ENCODE data around the gene BCL6. TPM values are rescaled to one million over a fixed set of nuclear protein-coding genes. Genes with fewer than 3 reads are reported as not detected.

The BCL6 gene
- total RNA-seq, 2 donors from 2014 or later, result 53.0 to 88.6 TPM

- H3K36me3 ChIP-seq, result no peaks in the 10 kb centered on the region
- no peak overlapping the region for H3K27ac ChIP-seq
- TF ChIP-seq CTCF (IDR thresholded peaks at IDR 0.05), result no peak
- no peaks in the 10 kb centered on the region for H3K27me3 ChIP-seq
- H3K4me3 ChIP-seq, result no peak overlapping the region
- no peak for DNase-seq (ENCODE audit: low spot score)
- no peaks in the 10 kb centered on the region for H3K9me3 ChIP-seq
- no peaks in the 10 kb centered on the region for H3K4me1 ChIP-seq
These were observed 46.5 kb downstream of the BCL6 start for GRCh38 chr3:187698499-187699399.

- DNase-seq (ENCODE audit: low spot score), result no peak
- TF ChIP-seq CTCF (IDR thresholded peaks at IDR 0.05), result no peak
- Histone ChIP-seq H3K9me3 (no peaks in the 10 kb centered on the region), H3K4me3 (no peak overlapping the region), H3K36me3 (no peaks in the 10 kb centered on the region), H3K27ac (no peak overlapping the region), H3K4me1 (no peaks in the 10 kb centered on the region), H3K27me3 (no peaks in the 10 kb centered on the region)
These were observed 49.2 kb downstream of the BCL6 start for GRCh38 chr3:187696021-187696420.

- TF ChIP-seq CTCF (IDR thresholded peaks at IDR 0.05), result no peak
- Histone ChIP-seq H3K27ac (no peak overlapping the region), H3K4me3 (no peak overlapping the region)
These were observed 49.8 kb downstream of the BCL6 start for GRCh38 chr3:187695449-187695848.

GRCh38 chr3:187694801-187695200 is 50.5 kb downstream of the BCL6 start:
- no peaks in the 10 kb centered on the region for H3K4me1 ChIP-seq
- H3K36me3 ChIP-seq, result no peaks in the 10 kb centered on the region
- TF ChIP-seq CTCF (IDR thresholded peaks at IDR 0.05), result no peak
- H3K9me3 ChIP-seq, result no peaks in the 10 kb centered on the region
- H3K27me3 ChIP-seq, result no peaks in the 10 kb centered on the region
- H3K27ac ChIP-seq, result no peak overlapping the region
- H3K4me3 ChIP-seq, result no peak overlapping the region
- no peak for DNase-seq (ENCODE audit: low spot score)

More at GRCh38 chr3:187695449-187695848, 49.8 kb downstream of the BCL6 start:
- Histone ChIP-seq H3K27me3 (no peaks in the 10 kb centered on the region), H3K4me1 (no peaks in the 10 kb centered on the region), H3K36me3 (no peaks in the 10 kb centered on the region), H3K9me3 (no peaks in the 10 kb centered on the region)
- DNase-seq (ENCODE audit: low spot score), result no peak

GRCh38 chr3:187693431-187693830 is 51.8 kb downstream of the BCL6 start:
- Histone ChIP-seq H3K4me3 (no peak overlapping the region), H3K27me3 (no peaks in the 10 kb centered on the region), H3K27ac (no peak overlapping the region), H3K4me1 (no peaks in the 10 kb centered on the region), H3K9me3 (no peaks in the 10 kb centered on the region), H3K36me3 (no peaks in the 10 kb centered on the region)
- DNase-seq (ENCODE audit: low spot score), result no peak
- TF ChIP-seq CTCF (IDR thresholded peaks at IDR 0.05), result no peak

All from right atrium auricular region (tissue), 2 donors.